ENCODE results near the gene HORMAD2.

HORMAD2 gene, protein sequence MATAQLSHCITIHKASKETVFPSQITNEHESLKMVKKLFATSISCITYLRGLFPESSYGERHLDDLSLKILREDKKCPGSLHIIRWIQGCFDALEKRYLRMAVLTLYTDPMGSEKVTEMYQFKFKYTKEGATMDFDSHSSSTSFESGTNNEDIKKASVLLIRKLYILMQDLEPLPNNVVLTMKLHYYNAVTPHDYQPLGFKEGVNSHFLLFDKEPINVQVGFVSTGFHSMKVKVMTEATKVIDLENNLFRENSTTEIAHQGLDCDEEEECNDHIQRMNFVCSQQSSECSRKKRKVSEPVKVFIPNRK

DNA sequence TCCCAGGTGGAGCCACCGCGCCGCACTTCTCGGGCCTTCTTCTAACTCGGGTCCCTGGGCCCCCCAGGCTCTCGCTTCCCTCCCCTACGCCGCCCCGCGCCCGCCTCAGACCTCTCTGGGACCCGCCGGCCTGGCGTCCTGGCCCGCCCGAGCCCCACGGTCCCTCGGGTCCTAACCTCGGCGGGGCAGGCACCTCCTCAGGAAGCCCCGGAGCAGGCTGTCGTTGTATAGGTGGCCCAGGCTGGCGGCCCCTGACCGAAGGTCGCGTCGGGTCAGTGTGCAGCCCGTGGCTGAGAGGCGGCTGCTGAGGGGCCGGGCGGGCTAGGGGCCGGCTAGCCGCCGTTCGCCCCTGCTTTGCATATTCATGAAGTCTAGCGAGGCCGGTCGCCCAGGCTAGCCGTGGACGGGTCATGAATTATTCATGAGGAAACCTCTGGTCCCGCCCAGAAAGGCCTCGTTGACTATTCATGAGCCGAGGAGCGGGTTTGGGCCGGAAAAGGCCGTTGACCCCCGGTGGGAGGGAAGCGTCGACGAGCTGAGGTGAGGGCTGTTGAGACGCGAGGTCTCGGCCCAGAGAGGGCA, at the start of gene HORMAD2:
HORMAD2 (plus strand) TSS at position 513 of the 582 bp plus-strand sequence. CDS start 13,489 bp downstream, outside the sequence.
- H3K9me3 ChIP-seq (ENCODE audit: control insufficient read depth in 1 of 2, low read length in 2 of 2), result no peaks in the 10 kb centered on the region
- H3K36me3 ChIP-seq (ENCODE audit: control insufficient read depth in 1 of 2, insufficient read depth in 2 of 2, low read length in 2 of 2), result no peaks in the 10 kb centered on the region
- H3K27ac ChIP-seq (ENCODE audit: low read length), result no peak within 1 kb of the TSS
- H3K27me3 ChIP-seq (ENCODE audit: low read depth, low read length), result peaks cover 8% of the 10 kb centered on the region
- peak within 1 kb of the TSS; percentile 25 to 39 for H3K4me3 ChIP-seq (ENCODE audit: low read depth in 1 of 2, low read length in 2 of 2)
- no peaks in the 10 kb centered on the region for H3K4me1 ChIP-seq (ENCODE audit: control insufficient read depth in 1 of 2, insufficient read depth in 2 of 2, low read length in 2 of 2)

DNA sequence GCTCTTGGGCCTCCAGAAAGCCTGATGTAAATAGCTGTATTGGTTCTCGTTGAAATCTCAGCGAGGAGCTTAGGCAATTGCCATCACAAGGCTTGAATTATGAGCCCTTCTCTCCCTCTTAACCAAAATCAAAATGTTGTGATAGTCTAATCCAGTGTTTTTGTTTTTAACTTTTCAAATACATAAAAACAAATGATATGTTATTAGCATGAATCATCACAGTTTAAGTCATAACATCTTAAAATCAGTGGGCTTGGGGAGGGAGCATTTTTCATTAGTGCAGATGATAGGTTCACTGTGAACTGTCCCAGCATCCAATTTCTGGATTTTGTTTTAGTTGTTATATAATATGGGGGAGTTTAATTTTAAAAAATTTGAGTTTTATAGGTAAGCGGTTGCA, 48.9 kb upstream of the HORMAD2 start:
- peaks cover 9 to 30% of the 10 kb centered on the region in 2 donors for H3K36me3 ChIP-seq (ENCODE audit: control insufficient read depth in 1 of 2, insufficient read depth in 2 of 2, low read length in 2 of 2)
- H3K27me3 ChIP-seq (ENCODE audit: low read depth, low read length), result no peaks in the 10 kb centered on the region
- no peaks in the 10 kb centered on the region for H3K4me1 ChIP-seq (ENCODE audit: control insufficient read depth in 1 of 2, insufficient read depth in 2 of 2, low read length in 2 of 2)
- no peak overlapping the region for H3K4me3 ChIP-seq (ENCODE audit: low read depth in 1 of 2, low read length in 2 of 2)
- no peaks in the 10 kb centered on the region for H3K9me3 ChIP-seq (ENCODE audit: control insufficient read depth in 1 of 2, low read length in 2 of 2)
- no peak overlapping the region for H3K27ac ChIP-seq (ENCODE audit: low read length)

DNA sequence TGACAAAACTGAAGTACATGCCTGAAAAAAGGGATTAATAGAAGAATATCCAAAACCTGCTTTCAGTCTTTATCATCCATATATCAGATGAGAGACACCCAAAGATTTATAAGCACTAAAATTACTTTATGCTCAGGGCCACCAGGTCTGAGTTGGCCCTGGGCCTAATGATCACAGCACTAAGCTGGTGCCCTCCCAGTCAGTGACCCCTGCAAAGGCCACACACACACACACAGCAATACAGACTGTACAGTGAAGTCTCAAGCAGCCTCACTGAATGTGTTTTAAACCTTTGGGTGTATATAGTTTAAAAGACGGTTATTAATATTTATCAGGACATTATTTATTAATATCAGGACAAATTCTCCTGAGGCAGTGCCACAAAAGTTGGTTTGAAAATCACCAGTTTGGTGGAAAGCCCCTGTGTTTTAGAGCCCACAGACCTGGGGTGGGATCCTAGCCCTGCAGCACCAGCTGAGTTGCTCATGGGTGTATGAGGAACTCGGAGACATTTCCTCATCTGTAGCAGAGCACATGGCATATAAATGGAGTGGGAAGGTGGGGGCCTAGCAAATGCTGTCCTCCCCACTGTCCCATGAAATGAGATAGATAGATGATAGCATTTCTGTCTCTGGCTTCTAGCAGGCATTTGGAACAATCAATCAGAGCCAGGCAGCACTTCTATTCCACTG, 48.4 kb upstream of the HORMAD2 start:
- no peaks in the 10 kb centered on the region for H3K4me1 ChIP-seq (ENCODE audit: control insufficient read depth in 1 of 2, insufficient read depth in 2 of 2, low read length in 2 of 2)
- H3K9me3 ChIP-seq (ENCODE audit: control insufficient read depth in 1 of 2, low read length in 2 of 2), result no peaks in the 10 kb centered on the region
- H3K36me3 ChIP-seq (ENCODE audit: control insufficient read depth in 1 of 2, insufficient read depth in 2 of 2, low read length in 2 of 2), result peaks cover 3 to 24% of the 10 kb centered on the region in 2 donors
- no peak overlapping the region for H3K27ac ChIP-seq (ENCODE audit: low read length)
- H3K27me3 ChIP-seq (ENCODE audit: low read depth, low read length), result no peaks in the 10 kb centered on the region
- no peak overlapping the region for H3K4me3 ChIP-seq (ENCODE audit: low read depth in 1 of 2, low read length in 2 of 2)

DNA sequence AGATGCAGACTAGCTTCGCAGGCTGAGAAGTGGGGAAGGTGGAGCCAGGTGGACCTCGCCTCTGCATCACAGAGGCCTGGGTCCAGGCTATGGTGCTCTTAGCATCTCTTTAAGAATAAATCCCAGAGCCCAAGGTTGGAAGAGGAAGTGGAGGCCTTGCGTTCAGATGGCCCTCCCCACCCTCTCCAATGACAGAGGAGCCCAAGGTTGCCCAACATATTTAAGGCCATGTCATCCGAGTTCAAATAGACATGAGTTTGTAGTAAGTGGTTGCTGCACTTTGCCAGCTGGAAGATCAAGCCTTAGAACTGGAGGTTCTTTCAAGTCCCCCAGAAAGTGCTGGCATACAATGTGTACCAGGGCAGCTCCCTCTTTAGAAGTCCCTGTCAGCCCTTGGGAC, 47.1 kb upstream of the HORMAD2 start:
- H3K4me3 ChIP-seq (ENCODE audit: low read depth in 1 of 2, low read length in 2 of 2), result no peak overlapping the region
- H3K36me3 ChIP-seq (ENCODE audit: control insufficient read depth in 1 of 2, insufficient read depth in 2 of 2, low read length in 2 of 2), result peaks cover 0 to 16% of the 10 kb centered on the region in 2 donors
- no peaks in the 10 kb centered on the region for H3K4me1 ChIP-seq (ENCODE audit: control insufficient read depth in 1 of 2, insufficient read depth in 2 of 2, low read length in 2 of 2)
- no peaks in the 10 kb centered on the region for H3K9me3 ChIP-seq (ENCODE audit: control insufficient read depth in 1 of 2, low read length in 2 of 2)
- H3K27ac ChIP-seq (ENCODE audit: low read length), result no peak overlapping the region
- no peaks in the 10 kb centered on the region for H3K27me3 ChIP-seq (ENCODE audit: low read depth, low read length)

DNA sequence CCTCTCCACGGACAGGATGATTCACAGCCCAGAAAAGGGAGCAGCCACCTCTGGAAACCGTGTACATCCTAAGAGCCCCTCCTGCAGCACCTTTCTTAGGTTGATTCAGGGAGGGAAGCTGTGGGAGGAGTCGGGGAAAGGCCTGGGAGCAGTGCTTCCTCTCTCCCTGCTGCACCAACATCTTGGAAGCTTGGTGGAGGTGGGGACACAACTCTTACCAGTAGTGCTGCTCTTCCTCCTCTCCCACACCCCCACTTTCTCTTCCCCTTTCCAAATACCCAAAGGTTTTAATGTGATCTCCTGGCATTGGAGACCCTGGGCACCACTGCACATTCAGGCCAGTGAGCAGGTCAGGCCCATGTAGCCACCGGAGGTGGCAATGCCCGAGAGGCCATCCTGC, 46.4 kb upstream of the HORMAD2 start:
- no peaks in the 10 kb centered on the region for H3K4me1 ChIP-seq (ENCODE audit: control insufficient read depth in 1 of 2, insufficient read depth in 2 of 2, low read length in 2 of 2)
- H3K4me3 ChIP-seq (ENCODE audit: low read depth in 1 of 2, low read length in 2 of 2), result no peak overlapping the region
- no peaks in the 10 kb centered on the region for H3K9me3 ChIP-seq (ENCODE audit: control insufficient read depth in 1 of 2, low read length in 2 of 2)
- H3K27ac ChIP-seq (ENCODE audit: low read length), result no peak overlapping the region
- peaks cover 0 to 8% of the 10 kb centered on the region in 2 donors for H3K36me3 ChIP-seq (ENCODE audit: control insufficient read depth in 1 of 2, insufficient read depth in 2 of 2, low read length in 2 of 2)
- H3K27me3 ChIP-seq (ENCODE audit: low read depth, low read length), result no peaks in the 10 kb centered on the region

DNA sequence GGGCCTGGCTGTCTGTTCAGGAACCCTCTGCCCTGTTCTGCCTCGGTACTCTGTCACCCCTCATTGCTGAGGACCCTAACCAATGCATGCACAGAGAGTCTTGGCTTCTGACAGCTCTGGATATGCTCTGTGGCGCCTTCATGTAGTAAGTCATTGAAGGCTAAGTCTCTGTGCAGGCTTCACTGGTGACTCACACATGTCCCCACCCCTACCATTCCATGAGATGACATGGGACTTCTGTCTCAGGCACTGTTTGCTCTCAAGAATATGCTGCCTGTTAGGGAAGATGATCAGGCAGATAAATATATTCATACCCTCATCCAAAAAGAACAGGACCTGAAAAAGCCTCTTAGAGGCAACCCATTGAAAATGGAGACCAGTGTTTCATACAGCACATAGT, 43.6 kb upstream of the HORMAD2 start:
- no peaks in the 10 kb centered on the region for H3K27me3 ChIP-seq (ENCODE audit: low read depth, low read length)
- H3K36me3 ChIP-seq (ENCODE audit: control insufficient read depth in 1 of 2, insufficient read depth in 2 of 2, low read length in 2 of 2), result no peaks in the 10 kb centered on the region
- no peaks in the 10 kb centered on the region for H3K9me3 ChIP-seq (ENCODE audit: control insufficient read depth in 1 of 2, low read length in 2 of 2)
- H3K27ac ChIP-seq (ENCODE audit: low read length), result no peak overlapping the region
- H3K4me1 ChIP-seq (ENCODE audit: control insufficient read depth in 1 of 2, insufficient read depth in 2 of 2, low read length in 2 of 2), result no peaks in the 10 kb centered on the region
- no peak overlapping the region for H3K4me3 ChIP-seq (ENCODE audit: low read depth in 1 of 2, low read length in 2 of 2)

DNA sequence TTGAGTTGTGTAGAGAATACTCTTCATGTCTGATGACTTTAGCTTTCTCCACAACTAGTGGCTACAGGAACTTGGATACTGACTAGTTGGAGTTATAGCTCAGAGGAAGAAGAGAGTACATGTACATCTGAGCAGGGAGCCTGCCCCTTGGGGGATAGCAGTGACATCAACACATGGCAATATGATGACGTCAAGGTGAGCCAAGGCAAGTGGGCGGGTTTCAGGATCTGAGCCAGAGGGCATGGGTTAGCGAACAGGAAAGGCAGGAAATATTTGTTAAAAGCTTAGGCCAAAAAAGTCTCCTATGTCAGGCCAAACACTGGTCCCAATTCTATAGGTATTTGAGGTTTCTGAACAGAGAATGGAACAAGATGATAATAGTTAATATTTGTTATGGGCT, 42.0 kb upstream of the HORMAD2 start:
- H3K27me3 ChIP-seq (ENCODE audit: low read depth, low read length), result no peaks in the 10 kb centered on the region
- H3K36me3 ChIP-seq (ENCODE audit: control insufficient read depth in 1 of 2, insufficient read depth in 2 of 2, low read length in 2 of 2), result no peaks in the 10 kb centered on the region
- H3K4me3 ChIP-seq (ENCODE audit: low read depth in 1 of 2, low read length in 2 of 2), result no peak overlapping the region
- no peaks in the 10 kb centered on the region for H3K9me3 ChIP-seq (ENCODE audit: control insufficient read depth in 1 of 2, low read length in 2 of 2)
- no peak overlapping the region for H3K27ac ChIP-seq (ENCODE audit: low read length)
- H3K4me1 ChIP-seq (ENCODE audit: control insufficient read depth in 1 of 2, insufficient read depth in 2 of 2, low read length in 2 of 2), result no peaks in the 10 kb centered on the region

DNA sequence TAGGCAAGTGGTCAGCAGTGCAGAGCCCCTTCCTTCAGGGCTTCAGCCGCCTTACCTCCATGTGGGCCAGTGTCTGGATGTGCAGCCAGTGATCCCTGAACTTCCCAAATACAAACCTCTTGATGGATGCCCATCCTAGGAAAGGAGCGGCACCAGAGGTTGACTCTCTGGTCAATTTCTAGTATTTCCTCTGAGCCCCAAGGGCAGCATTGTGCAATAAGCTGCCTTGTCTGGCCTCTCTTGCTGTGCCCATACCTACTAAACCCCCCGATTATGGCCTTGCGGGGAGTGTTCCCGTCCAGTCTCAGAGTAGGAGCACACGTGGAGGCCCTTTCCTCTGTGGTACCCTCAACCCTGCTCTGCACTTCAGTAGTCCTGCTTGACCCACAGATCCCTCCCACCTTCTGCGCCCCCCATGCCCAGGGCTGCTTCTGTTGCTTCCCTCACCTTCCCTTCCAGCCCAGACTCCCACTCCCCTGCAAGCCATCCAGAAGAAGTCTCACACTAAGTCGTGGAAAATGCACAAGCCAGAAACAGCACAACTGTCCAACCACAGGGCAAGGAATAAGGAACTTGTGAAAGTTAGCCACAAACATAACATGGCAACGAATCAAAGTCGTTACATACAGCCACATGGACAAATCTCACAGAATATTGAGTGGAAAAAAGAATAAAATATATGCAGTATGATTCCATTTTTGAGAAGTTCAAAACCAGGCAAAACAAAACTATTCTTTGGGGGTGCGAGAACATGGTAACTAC, 39.6 kb upstream of the HORMAD2 start:
- Histone ChIP-seq H3K27ac (ENCODE audit: low read length) (no peak overlapping the region), H3K4me1 (ENCODE audit: control insufficient read depth in 1 of 2, insufficient read depth in 2 of 2, low read length in 2 of 2) (peaks cover 0 to 11% of the 10 kb centered on the region in 2 donors), H3K9me3 (ENCODE audit: control insufficient read depth in 1 of 2, low read length in 2 of 2) (no peaks in the 10 kb centered on the region), H3K36me3 (ENCODE audit: control insufficient read depth in 1 of 2, insufficient read depth in 2 of 2, low read length in 2 of 2) (no peaks in the 10 kb centered on the region), H3K27me3 (ENCODE audit: low read depth, low read length) (no peaks in the 10 kb centered on the region), H3K4me3 (ENCODE audit: low read depth in 1 of 2, low read length in 2 of 2) (no peak overlapping the region)

DNA sequence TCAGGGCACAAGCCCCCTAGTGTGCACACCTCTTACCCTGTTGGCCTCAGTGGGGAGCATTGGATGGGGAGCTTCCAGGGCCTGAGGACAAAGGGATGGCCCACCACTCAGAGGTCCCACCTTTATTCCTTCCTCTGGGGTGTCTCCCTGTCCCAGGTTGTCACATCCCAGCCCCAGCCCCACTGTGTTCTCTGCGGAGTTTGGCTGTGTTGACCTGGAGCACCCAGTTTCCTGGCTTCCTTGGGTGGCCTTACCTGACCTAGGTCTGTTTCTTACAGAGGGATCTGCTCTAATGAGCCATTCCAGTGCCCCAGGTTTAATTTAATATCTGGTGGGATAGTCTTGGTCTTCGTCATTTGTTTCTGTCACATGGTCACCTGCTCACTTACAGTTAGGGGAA, 38.8 kb upstream of the HORMAD2 start:
- H3K4me3 ChIP-seq (ENCODE audit: low read depth in 1 of 2, low read length in 2 of 2), result no peak overlapping the region
- H3K36me3 ChIP-seq (ENCODE audit: control insufficient read depth in 1 of 2, insufficient read depth in 2 of 2, low read length in 2 of 2), result no peaks in the 10 kb centered on the region
- no peaks in the 10 kb centered on the region for H3K9me3 ChIP-seq (ENCODE audit: control insufficient read depth in 1 of 2, low read length in 2 of 2)
- H3K27me3 ChIP-seq (ENCODE audit: low read depth, low read length), result no peaks in the 10 kb centered on the region
- peaks cover 0 to 11% of the 10 kb centered on the region in 2 donors for H3K4me1 ChIP-seq (ENCODE audit: control insufficient read depth in 1 of 2, insufficient read depth in 2 of 2, low read length in 2 of 2)
- no peak overlapping the region for H3K27ac ChIP-seq (ENCODE audit: low read length)

DNA sequence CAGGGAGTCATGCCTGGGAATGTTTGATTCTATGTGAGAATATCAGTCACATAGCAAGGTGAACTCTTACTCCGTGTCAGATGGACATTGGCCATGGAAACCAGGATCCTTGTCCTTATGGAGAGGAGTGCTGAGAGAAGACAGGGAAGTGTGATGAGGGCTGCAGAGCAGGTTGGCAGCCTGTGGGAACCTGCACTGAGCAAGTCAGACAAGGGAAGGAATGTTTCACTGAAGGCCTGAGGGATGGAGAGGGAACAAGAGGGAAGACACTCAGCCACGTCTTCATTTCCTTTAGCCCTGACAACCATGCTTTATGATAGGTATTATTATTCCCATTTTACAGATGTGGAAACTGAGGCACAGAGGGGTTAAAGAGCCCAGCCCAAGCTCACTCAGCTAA, 38.4 kb upstream of the HORMAD2 start:
- no peaks in the 10 kb centered on the region for H3K36me3 ChIP-seq (ENCODE audit: control insufficient read depth in 1 of 2, insufficient read depth in 2 of 2, low read length in 2 of 2)
- no peaks in the 10 kb centered on the region for H3K9me3 ChIP-seq (ENCODE audit: control insufficient read depth in 1 of 2, low read length in 2 of 2)
- no peaks in the 10 kb centered on the region for H3K27me3 ChIP-seq (ENCODE audit: low read depth, low read length)
- H3K27ac ChIP-seq (ENCODE audit: low read length), result no peak overlapping the region
- peaks cover 0 to 11% of the 10 kb centered on the region in 2 donors for H3K4me1 ChIP-seq (ENCODE audit: control insufficient read depth in 1 of 2, insufficient read depth in 2 of 2, low read length in 2 of 2)
- H3K4me3 ChIP-seq (ENCODE audit: low read depth in 1 of 2, low read length in 2 of 2), result no peak overlapping the region

DNA sequence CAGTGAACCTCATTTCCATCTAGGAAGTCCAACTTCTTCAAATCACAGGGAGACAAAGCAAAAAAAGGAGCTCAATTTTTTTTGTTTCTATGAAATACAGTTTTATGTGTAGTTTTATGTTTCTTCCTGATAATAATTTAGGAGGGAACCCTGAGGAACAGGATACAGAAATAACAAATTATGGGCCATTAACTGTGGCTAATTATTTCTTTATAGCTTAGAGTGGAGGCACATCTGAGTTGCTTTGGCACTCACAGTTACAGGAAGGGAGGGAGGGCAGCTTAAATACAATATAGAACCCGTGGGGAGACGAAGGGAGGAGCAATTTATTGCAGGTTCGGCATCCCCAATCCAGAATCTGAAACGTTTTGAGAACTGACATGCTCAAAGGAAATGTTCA, 37.1 kb upstream of the HORMAD2 start:
- Histone ChIP-seq H3K9me3 (ENCODE audit: control insufficient read depth in 1 of 2, low read length in 2 of 2) (no peaks in the 10 kb centered on the region), H3K36me3 (ENCODE audit: control insufficient read depth in 1 of 2, insufficient read depth in 2 of 2, low read length in 2 of 2) (no peaks in the 10 kb centered on the region)

More for the DNA sequence above, 37.1 kb upstream of the HORMAD2 start:
- Histone ChIP-seq H3K27me3 (ENCODE audit: low read depth, low read length) (no peaks in the 10 kb centered on the region), H3K27ac (ENCODE audit: low read length) (no peak overlapping the region), H3K4me1 (ENCODE audit: control insufficient read depth in 1 of 2, insufficient read depth in 2 of 2, low read length in 2 of 2) (peaks cover 0 to 11% of the 10 kb centered on the region in 2 donors), H3K4me3 (ENCODE audit: low read depth in 1 of 2, low read length in 2 of 2) (no peak overlapping the region)
